Upper lobe of right lung (tissue), 1 donor: ENCODE measurements around the gene ENPP7. TPM values are rescaled to one million over a fixed set of nuclear protein-coding genes. Genes with fewer than 3 reads are reported as not detected.
A peak's percentile ranks its signal among the peaks of the same experiment; 100 is the strongest.

Experiments used
- ATAC-seq: fragments of 200-7000 bp; cut with Tn5 transposase; one replicate; pipeline ENCODE4 v1.9.1; 2020; ENCODE audit warnings: mild to moderate bottlenecking, moderate library complexity
- DNase-seq: peaks from one replicate; pipeline ENCODE4 v3.0.0-alpha.2; 2020
- H3K27ac ChIP-seq: fragments of 200-600 bp; one replicate; pipeline ENCODE4 v1.8.0; 2022
- H3K27me3 ChIP-seq: fragments of 200-600 bp; one replicate; pipeline ENCODE4 v1.8.0; 2022; ENCODE audit warnings: mild to moderate bottlenecking
- H3K36me3 ChIP-seq: fragments of 200-600 bp; one replicate; pipeline ENCODE4 v1.8.0; 2022
- H3K4me1 ChIP-seq: fragments of 200-600 bp; one replicate; pipeline ENCODE4 v1.8.0; 2022
- H3K4me3 ChIP-seq: fragments of 200-600 bp; one replicate; pipeline ENCODE4 v1.8.0; 2022; ENCODE audit warnings: mild to moderate bottlenecking
- H3K9me3 ChIP-seq: fragments of 200-600 bp; one replicate; pipeline ENCODE4 v1.8.0; 2022
- intact Hi-C: fragments of 100-400 bp; cut with DNase I; formaldehyde crosslinking; loops from one replicate; pipeline ENCODE4 v1.11.0; 2022
- total RNA-seq: library from RNA; stranded (reverse); fragmentation: NEBNext Ultra II Directional; extraction: Animal tissue kit (Norgen Biotek cat#: 25700); gene quantifications from one replicate; pipeline ENCODE4 v1.2.1, GENCODE V29; 2021
- TF ChIP-seq, protein P1 (sequence below): fragments of 200-600 bp; IDR thresholded peaks from one replicate; pipeline ENCODE4 v1.8.0; 2022; ENCODE audit warnings: antibody characterized with exemption
- donor health status: DM: no; HTN: yes; CAD: no; lungs with severe emphysema.

ENPP7 gene
- total RNA-seq, 1 donor from 2014 or later, result not detected

GRCh38 chr17:79741401-79741750, 10.6 kb downstream of the ENPP7 start:
- no peak overlapping the region for H3K4me3 ChIP-seq
- H3K9me3 ChIP-seq, result no peaks in the 10 kb centered on the region
- TF ChIP-seq, protein P1, sequence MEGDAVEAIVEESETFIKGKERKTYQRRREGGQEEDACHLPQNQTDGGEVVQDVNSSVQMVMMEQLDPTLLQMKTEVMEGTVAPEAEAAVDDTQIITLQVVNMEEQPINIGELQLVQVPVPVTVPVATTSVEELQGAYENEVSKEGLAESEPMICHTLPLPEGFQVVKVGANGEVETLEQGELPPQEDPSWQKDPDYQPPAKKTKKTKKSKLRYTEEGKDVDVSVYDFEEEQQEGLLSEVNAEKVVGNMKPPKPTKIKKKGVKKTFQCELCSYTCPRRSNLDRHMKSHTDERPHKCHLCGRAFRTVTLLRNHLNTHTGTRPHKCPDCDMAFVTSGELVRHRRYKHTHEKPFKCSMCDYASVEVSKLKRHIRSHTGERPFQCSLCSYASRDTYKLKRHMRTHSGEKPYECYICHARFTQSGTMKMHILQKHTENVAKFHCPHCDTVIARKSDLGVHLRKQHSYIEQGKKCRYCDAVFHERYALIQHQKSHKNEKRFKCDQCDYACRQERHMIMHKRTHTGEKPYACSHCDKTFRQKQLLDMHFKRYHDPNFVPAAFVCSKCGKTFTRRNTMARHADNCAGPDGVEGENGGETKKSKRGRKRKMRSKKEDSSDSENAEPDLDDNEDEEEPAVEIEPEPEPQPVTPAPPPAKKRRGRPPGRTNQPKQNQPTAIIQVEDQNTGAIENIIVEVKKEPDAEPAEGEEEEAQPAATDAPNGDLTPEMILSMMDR, result no peak
- no peak for DNase-seq
- no peak for ATAC-seq
- H3K4me1 ChIP-seq, result peaks cover 7% of the 10 kb centered on the region
- no peaks in the 10 kb centered on the region for H3K36me3 ChIP-seq
- H3K27ac ChIP-seq, result no peak overlapping the region
- peaks cover 36% of the 10 kb centered on the region for H3K27me3 ChIP-seq
- intact Hi-C loops, result no loop called here

DNA sequence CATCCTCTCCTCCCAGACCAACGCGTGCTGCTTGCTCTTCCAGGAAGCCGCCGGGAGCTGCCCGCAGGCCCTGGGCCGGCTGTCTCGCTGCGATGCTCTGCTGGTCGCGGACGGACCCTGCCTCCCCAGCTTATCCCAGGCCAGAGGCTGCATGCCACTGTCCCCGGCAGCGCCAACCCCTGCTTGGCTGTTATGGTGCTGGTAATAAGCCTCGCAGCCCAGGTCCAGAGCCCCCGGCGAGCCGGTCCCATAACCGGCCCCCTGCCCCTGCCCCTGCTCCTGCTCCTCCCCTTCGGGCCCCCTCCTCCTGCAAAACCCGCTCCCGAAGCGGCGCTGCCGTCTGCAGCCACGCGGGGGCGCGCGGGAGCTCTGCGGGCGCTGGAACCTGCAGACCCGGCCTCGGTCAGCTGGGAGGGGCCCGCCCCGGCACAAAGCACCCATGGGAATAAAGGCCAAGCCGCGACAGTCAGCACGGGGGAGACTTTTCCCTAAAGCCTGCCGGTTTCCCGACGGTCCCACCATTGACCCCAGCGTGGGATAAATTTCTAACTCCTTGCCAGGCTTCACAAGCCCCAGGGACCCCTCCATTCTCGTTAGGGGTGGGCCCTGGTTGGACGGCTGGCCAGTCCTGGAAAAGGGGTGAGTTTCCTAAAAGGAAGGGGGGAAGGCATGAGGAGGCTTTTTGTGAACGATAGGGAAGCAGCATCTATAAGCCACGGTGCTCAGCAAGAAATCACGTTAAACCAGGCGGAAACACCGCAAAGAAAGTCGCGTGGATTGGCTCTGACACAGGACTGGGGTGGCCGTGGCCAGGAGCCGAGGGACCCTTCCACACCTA, 11.2 kb downstream of the ENPP7 start:
- H3K9me3 ChIP-seq, result no peaks in the 10 kb centered on the region
- intact Hi-C loops, result no loop called here
- H3K36me3 ChIP-seq, result no peaks in the 10 kb centered on the region
- DNase-seq (peak; percentile 86), ATAC-seq (peak; percentile 79)
- H3K4me1 ChIP-seq, result peaks cover 7% of the 10 kb centered on the region
- H3K27ac ChIP-seq, result no peak overlapping the region
- H3K4me3 ChIP-seq, result no peak overlapping the region
- peaks cover 42% of the 10 kb centered on the region for H3K27me3 ChIP-seq
- TF ChIP-seq, protein P1, result peak; percentile 94

DNA sequence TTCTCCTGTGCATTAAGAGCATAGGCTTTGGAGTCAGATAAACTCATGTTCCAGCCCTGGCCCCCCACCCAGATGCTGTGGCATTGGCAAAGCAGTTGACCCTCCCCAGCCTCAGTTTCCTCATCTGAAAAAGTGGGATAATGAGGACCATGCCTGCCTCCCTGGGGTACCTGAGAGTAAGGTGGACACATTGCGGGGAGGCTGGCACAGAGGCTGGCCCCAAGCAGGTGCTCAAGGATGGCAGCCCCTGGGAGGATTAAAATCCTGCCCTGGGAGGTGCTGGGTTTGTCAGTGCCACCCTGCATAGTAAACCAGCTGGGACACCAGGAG, 11.8 kb downstream of the ENPP7 start:
- ATAC-seq (no peak), DNase-seq (no peak)
- TF ChIP-seq, protein P1, result no peak
- Histone ChIP-seq H3K9me3 (no peaks in the 10 kb centered on the region), H3K27ac (no peak overlapping the region), H3K36me3 (no peaks in the 10 kb centered on the region), H3K4me3 (no peak overlapping the region), H3K4me1 (peaks cover 7% of the 10 kb centered on the region), H3K27me3 (peaks cover 47% of the 10 kb centered on the region)
- intact Hi-C loops, result no loop called here

GRCh38 chr17:79742951-79743476, 12.3 kb downstream of the ENPP7 start:
- ATAC-seq (no peak), DNase-seq (no peak)
- Histone ChIP-seq H3K36me3 (no peaks in the 10 kb centered on the region), H3K27me3 (peaks cover 52% of the 10 kb centered on the region), H3K4me3 (no peak overlapping the region), H3K27ac (no peak overlapping the region), H3K4me1 (peaks cover 7% of the 10 kb centered on the region), H3K9me3 (no peaks in the 10 kb centered on the region)
- TF ChIP-seq, protein P1, result no peak
- intact Hi-C loops, result no loop called here

DNA sequence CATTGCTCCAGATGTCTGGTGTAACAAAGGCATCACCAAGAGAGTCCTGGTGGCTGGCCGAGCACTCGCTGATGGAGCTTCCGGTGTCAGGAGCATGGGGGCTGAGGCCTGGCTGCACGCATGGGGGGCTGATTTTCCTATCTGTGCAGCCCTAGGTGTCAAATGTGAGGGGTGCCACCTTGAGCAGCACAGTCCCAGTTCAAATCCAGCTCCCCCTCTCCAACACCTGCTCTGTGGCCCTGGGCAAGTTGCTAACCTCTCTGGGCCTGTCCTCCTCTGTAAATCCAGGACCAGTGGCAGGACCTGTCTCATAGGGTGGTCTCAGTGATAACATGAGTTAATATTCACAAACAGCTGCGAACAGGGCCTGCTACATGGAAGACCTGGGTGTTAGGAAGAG, 12.9 kb downstream of the ENPP7 start:
- intact Hi-C loops, result no loop called here
- Histone ChIP-seq H3K27ac (no peak overlapping the region), H3K4me3 (no peak overlapping the region), H3K36me3 (no peaks in the 10 kb centered on the region), H3K9me3 (no peaks in the 10 kb centered on the region), H3K4me1 (peaks cover 7% of the 10 kb centered on the region), H3K27me3 (peaks cover 58% of the 10 kb centered on the region)
- TF ChIP-seq, protein P1, result no peak
- ATAC-seq (no peak), DNase-seq (no peak)
